ENCODE results near the gene CCN2.

The CCN2 gene

DNA sequence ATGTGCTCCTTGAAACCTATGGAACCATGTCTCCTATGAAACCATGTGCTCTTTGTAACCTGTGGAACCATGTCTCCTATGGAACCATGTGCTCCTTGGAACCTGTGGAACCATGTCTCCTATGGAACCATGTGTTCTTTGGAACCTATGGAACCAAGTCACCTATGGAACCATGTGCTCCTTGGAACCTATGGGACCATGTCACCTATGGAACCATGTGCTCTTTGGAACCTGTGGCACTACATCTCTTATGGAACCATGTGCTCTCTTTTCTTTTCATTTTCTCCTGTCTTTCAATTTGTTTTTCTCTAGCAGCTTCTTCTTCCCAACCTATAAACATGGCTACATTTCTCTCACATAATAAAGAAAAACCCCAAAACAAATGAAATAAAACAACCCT is 11.9 kb upstream of the CCN2 start:
- no peak overlapping the region for H3K4me3 ChIP-seq (ENCODE audit: low read depth in 1 of 2, low read length in 1 of 2)
- no peaks in the 10 kb centered on the region for H3K27me3 ChIP-seq
- TF ChIP-seq, protein P1, sequence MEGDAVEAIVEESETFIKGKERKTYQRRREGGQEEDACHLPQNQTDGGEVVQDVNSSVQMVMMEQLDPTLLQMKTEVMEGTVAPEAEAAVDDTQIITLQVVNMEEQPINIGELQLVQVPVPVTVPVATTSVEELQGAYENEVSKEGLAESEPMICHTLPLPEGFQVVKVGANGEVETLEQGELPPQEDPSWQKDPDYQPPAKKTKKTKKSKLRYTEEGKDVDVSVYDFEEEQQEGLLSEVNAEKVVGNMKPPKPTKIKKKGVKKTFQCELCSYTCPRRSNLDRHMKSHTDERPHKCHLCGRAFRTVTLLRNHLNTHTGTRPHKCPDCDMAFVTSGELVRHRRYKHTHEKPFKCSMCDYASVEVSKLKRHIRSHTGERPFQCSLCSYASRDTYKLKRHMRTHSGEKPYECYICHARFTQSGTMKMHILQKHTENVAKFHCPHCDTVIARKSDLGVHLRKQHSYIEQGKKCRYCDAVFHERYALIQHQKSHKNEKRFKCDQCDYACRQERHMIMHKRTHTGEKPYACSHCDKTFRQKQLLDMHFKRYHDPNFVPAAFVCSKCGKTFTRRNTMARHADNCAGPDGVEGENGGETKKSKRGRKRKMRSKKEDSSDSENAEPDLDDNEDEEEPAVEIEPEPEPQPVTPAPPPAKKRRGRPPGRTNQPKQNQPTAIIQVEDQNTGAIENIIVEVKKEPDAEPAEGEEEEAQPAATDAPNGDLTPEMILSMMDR (IDR thresholded peaks at IDR 0.05), result no peak
- H3K27ac ChIP-seq, result no peak overlapping the region
- no peaks in the 10 kb centered on the region for H3K4me1 ChIP-seq (ENCODE audit: control insufficient read depth in 1 of 2, insufficient read depth in 1 of 2, low read depth in 1 of 2, low read length in 1 of 2)
- H3K36me3 ChIP-seq, result no peaks in the 10 kb centered on the region
- H3K9me3 ChIP-seq, result no peaks in the 10 kb centered on the region

DNA sequence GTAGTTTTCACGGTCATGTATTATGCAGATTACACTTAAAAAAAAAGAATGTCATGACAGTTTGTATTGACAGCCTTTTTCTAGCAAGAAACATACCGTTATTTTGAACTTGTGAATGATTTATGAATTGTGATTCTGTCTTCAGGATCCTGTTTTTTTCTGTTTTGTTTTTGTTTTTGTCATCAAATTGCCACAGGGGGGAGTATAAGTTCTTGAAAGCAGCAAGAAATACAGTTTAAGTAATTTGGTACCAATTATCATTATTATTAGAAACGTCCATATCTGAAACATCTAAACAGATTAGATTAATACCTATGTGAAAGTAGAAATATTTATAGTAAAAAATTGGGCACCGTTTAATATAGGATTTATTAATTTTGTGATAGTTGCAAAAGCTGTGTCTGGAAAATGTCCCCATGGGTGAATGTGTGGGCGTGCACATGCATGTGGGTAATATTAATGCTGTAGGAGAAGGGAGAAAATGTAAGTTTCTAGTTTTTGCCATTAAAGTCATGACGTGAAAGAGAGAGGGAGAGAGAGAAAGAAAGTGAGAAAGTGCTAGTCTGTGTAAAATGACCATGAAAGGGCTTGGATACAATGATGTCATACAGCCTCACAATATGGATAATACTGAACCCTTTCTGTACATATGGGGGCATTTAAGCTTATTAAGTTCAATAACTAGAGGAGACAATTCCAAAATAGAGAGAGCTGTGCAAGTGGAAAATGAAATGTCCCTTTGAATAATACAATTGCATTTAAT is 9.4 kb upstream of the CCN2 start:
- TF ChIP-seq, protein P1 (IDR thresholded peaks at IDR 0.05), result no peak
- Histone ChIP-seq H3K27me3 (peaks cover 6% of the 10 kb centered on the region), H3K27ac (no peak overlapping the region)

DNA sequence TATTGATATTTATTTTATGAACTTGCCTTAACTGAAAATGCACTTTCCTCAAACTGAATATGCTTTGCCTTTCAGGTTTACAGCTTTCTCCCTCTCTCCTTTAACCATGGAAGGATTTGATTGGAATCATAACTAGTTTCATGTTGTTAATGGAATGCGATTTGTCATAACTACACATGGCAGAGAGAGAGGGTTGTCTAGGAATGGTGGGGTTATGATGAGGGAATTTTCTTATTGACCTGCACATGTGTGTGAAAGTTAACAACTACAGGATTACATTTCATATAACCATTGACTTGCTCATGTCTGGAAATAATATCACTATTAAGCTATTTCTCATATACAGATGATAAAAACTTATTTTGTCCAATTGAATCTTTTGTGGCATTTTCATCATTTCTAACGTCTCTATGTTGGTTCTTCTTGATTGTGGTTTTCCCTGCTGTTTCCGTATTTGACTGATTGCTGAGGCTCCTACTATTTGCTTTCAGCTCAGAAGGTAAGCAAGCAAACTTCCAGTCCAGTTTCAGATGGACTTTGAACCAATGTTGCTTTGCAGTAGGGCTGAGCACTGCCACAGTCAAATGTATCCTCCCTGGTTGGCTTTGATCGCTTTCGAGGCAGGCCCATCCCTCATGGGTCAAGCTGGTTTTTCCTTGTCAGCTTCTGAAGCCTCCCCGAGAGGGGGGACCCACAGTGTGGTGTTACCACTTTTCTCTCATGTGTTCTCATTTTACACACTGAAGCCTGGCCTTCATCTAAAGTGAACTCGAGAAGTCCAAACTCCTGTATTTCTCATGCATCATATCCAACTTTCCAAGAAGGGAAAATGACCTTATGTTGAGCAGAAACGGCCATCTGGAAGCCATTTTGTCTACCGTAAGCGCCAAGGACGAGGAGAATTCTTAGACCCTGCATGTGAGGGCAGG is 7.6 kb upstream of the CCN2 start:
- no peaks in the 10 kb centered on the region for H3K36me3 ChIP-seq
- H3K9me3 ChIP-seq, result no peaks in the 10 kb centered on the region
- TF ChIP-seq, protein P1 (IDR thresholded peaks at IDR 0.05), result no peak
- no peak overlapping the region for H3K4me3 ChIP-seq (ENCODE audit: low read depth in 1 of 2, low read length in 1 of 2)
- no peaks in the 10 kb centered on the region for H3K4me1 ChIP-seq (ENCODE audit: control insufficient read depth in 1 of 2, insufficient read depth in 1 of 2, low read depth in 1 of 2, low read length in 1 of 2)
- H3K27me3 ChIP-seq, result peaks cover 23% of the 10 kb centered on the region
- no peak overlapping the region for H3K27ac ChIP-seq

More for the DNA sequence above, 9.4 kb upstream of the CCN2 start:
- Histone ChIP-seq H3K9me3 (no peaks in the 10 kb centered on the region), H3K36me3 (no peaks in the 10 kb centered on the region), H3K4me3 (ENCODE audit: low read depth in 1 of 2, low read length in 1 of 2) (no peak overlapping the region), H3K4me1 (ENCODE audit: control insufficient read depth in 1 of 2, insufficient read depth in 1 of 2, low read depth in 1 of 2, low read length in 1 of 2) (no peaks in the 10 kb centered on the region)

DNA sequence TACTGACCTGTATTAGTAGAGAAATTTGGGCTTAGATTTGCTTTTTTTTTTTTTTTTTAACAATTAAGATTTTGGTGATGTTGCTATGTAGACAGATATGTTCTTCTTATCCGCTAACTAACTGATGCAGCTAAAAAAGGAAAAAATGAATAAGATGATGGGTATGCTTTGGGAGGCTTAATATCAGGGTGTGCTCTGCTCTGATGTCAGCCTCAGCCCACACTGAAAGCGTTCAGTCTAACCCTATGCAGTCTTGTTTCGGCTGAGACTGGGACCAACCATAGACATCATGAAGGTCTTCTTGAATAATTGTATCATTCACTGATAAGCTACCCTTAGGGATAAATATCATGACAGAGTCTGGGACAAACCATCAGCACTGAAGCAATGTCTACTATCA is 6.9 kb upstream of the CCN2 start:
- no peaks in the 10 kb centered on the region for H3K36me3 ChIP-seq
- H3K4me3 ChIP-seq (ENCODE audit: low read depth in 1 of 2, low read length in 1 of 2), result no peak overlapping the region
- TF ChIP-seq, protein P1 (IDR thresholded peaks at IDR 0.05), result no peak
- no peaks in the 10 kb centered on the region for H3K4me1 ChIP-seq (ENCODE audit: control insufficient read depth in 1 of 2, insufficient read depth in 1 of 2, low read depth in 1 of 2, low read length in 1 of 2)
- H3K27me3 ChIP-seq, result peaks cover 30% of the 10 kb centered on the region
- H3K9me3 ChIP-seq, result no peaks in the 10 kb centered on the region
- no peak overlapping the region for H3K27ac ChIP-seq

DNA sequence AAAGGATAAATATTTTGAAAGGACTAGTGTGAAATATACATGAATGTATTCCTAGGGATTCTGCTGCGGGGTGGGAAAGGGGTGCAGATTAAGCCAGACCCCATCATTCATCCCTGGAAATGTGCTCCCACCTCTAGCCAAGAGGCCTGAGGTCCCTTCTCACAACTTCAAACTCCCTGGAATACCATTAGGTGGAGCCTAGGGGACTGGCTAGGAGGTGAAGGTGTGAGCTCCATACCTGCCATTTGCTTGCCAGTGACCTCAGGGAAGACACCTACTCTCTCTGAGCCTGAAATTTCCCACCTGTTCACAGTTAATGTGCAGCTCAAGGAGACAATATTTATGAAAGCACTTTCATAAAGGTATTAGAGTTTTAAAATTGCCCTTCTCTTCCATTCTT is 4.7 kb upstream of the CCN2 start:
- no peak overlapping the region for H3K27ac ChIP-seq
- TF ChIP-seq, protein P1 (IDR thresholded peaks at IDR 0.05), result no peak

More for the DNA sequence above, 4.7 kb upstream of the CCN2 start:
- Histone ChIP-seq H3K4me3 (ENCODE audit: low read depth in 1 of 2, low read length in 1 of 2) (no peak overlapping the region), H3K4me1 (ENCODE audit: control insufficient read depth in 1 of 2, insufficient read depth in 1 of 2, low read depth in 1 of 2, low read length in 1 of 2) (no peaks in the 10 kb centered on the region), H3K36me3 (no peaks in the 10 kb centered on the region), H3K27me3 (peaks cover 52% of the 10 kb centered on the region), H3K9me3 (no peaks in the 10 kb centered on the region)
